AG09309 (cell line): ENCODE data around the gene GPD2.

Source experiments
- DNase-seq: peaks from one replicate; pipeline ENCODE4 v3.0.0-alpha.2; 2010; ENCODE audit warnings: low read depth
- H3K4me3 ChIP-seq: 2 replicates; pipeline ENCODE4 v1.5.1; 2011; ENCODE audit warnings: mild to moderate bottlenecking, low read depth, low read length, moderate library complexity; ENCODE audit not compliant: control insufficient read depth
- CTCF ChIP-seq: IDR thresholded peaks from 2 replicates; pipeline ENCODE4 v1.5.1; 2011; ENCODE audit warnings: mild to moderate bottlenecking, low read depth, low read length, inconsistent platforms; ENCODE audit not compliant: insufficient read depth, control insufficient read depth; ENCODE audit errors: missing control alignments

GPD2 gene

GRCh38 chr2:156435718-156436496 lies at the start of gene GPD2:
TSS of gene GPD2 (plus strand) at chr2:156436379. CDS start at chr2:156476106, 39,727 bp downstream.
- peak within 1 kb of the TSS; percentile 71 for H3K4me3 ChIP-seq
- TF ChIP-seq CTCF, result peak; percentile 3
- peak; percentile 59 for DNase-seq

- no peak for DNase-seq
- no peak for TF ChIP-seq CTCF
- no peak overlapping the region for H3K4me3 ChIP-seq
These were observed 42.0 kb upstream of the GPD2 start for GRCh38 chr2:156394033-156394741.

GRCh38 chr2:156396126-156396525 lies 40.1 kb upstream of the GPD2 start:
- DNase-seq, result no peak
- no peak for TF ChIP-seq CTCF
- no peak overlapping the region for H3K4me3 ChIP-seq

GRCh38 chr2:156397229-156397628 lies 39.0 kb upstream of the GPD2 start:
- TF ChIP-seq CTCF, result no peak
- DNase-seq, result no peak
- H3K4me3 ChIP-seq, result no peak overlapping the region

- H3K4me3 ChIP-seq, result no peak overlapping the region
- no peak for DNase-seq
These were observed 38.0 kb upstream of the GPD2 start for GRCh38 chr2:156398176-156398575.

More at GRCh38 chr2:156398176-156398575, 38.0 kb upstream of the GPD2 start:
- no peak for TF ChIP-seq CTCF
